ENCODE measurements around the gene AP1G2.
A peak's percentile ranks its signal among the peaks of the same experiment; 100 is the strongest.
"Not testable (repeated sequence)": the region's sequence is repeated elsewhere in the genome, so short reads cannot be mapped to it uniquely, and the experiment has no call there.

The AP1G2 gene

GRCh38 chr14:23589606-23590005, 22.0 kb upstream of the AP1G2 start:
- Histone ChIP-seq H3K27ac (no peak overlapping the region), H3K27me3 (ENCODE audit: insufficient read depth, low read depth, severe bottlenecking) (no peaks in the 10 kb centered on the region), H3K4me3 (ENCODE audit: low read depth, low read length) (no peak overlapping the region), H3K9me3 (ENCODE audit: severe bottlenecking) (no peaks in the 10 kb centered on the region), H3K36me3 (no peaks in the 10 kb centered on the region)
- no peak for DNase-seq
- TF ChIP-seq CTCF (IDR thresholded peaks at IDR 0.05; ENCODE audit: low read depth, low read length), result no peak

DNA sequence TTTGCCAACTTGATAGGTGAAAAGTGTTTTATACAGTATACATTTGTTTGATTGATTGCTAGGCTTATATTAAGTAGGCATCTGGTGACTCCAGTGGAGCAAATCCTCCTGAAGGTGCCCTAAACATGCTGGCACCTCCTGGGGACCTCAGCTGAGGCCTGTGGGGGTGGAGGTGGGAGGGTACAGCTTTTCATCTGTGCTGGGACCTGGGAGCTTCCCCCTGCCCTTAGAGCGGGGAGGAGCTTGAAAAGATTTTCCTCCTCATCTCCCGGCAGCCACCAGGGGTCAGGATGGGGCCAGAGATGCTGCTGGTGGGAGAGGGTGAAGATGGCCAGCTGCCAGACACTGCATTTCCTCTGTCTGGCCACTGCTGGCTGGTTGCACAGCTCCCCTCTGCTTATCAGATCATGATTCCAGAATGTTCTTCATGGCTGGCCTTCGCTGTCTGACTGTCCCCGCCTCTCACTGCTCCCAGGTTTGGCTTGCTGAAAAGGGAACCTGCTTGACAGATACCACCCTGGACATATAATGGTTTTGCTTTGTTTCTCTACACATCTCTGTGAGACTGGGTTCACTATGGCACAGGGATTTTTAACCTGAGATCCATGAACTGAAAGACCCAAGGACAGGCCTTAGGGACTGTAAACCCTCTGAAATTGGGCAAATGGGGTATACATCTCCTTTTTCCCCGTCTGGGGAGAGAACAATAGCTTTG, 21.4 kb upstream of the AP1G2 start:
- Histone ChIP-seq H3K36me3 (no peaks in the 10 kb centered on the region), H3K27me3 (ENCODE audit: insufficient read depth, low read depth, severe bottlenecking) (no peaks in the 10 kb centered on the region), H3K9me3 (ENCODE audit: severe bottlenecking) (no peaks in the 10 kb centered on the region), H3K27ac (peak overlapping the region; percentile 47; the same call in 1 of the 2 replicates), H3K4me3 (ENCODE audit: low read depth, low read length) (no peak overlapping the region)
- TF ChIP-seq CTCF (IDR thresholded peaks at IDR 0.05; ENCODE audit: low read depth, low read length), result peak; percentile 90
- DNase-seq, result peak; percentile 93

DNA sequence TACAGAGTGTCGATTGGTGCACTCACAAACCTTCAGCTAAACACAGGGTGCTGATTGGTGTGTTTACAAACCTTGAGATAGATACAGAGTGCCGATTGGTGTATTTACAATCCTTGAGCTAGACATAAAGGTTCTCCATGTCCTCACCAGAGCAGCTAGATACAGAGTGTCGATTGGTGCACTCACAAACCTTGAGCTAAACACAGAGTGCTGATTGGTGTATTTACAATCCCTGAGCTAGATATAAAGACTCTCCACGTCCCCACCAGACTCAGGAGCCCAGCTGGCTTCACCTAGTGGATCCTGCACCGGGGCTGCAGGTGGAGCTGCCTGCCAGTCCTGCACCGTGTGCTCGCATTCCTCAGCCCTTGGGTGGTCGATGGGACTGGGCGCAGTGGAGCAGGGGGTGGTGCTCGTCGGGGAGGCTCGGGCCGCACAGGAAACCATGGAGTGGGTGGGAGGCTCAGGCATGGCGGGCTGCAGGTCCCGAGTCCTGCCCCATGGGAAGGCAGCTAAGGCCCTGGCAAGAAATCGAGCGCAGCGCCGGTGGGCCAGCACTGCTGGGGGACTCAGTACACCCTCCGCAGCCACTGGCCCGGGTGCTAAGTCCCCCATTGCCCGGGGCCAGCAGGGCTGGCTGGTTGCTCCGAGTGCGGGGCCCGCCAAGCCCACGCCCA, 17.1 kb upstream of the AP1G2 start:
- not testable (repeated sequence) for DNase-seq; H3K9me3 ChIP-seq (ENCODE audit: severe bottlenecking); H3K4me3 ChIP-seq (ENCODE audit: low read depth, low read length); H3K36me3 ChIP-seq; H3K27me3 ChIP-seq (ENCODE audit: insufficient read depth, low read depth, severe bottlenecking); H3K27ac ChIP-seq

DNA sequence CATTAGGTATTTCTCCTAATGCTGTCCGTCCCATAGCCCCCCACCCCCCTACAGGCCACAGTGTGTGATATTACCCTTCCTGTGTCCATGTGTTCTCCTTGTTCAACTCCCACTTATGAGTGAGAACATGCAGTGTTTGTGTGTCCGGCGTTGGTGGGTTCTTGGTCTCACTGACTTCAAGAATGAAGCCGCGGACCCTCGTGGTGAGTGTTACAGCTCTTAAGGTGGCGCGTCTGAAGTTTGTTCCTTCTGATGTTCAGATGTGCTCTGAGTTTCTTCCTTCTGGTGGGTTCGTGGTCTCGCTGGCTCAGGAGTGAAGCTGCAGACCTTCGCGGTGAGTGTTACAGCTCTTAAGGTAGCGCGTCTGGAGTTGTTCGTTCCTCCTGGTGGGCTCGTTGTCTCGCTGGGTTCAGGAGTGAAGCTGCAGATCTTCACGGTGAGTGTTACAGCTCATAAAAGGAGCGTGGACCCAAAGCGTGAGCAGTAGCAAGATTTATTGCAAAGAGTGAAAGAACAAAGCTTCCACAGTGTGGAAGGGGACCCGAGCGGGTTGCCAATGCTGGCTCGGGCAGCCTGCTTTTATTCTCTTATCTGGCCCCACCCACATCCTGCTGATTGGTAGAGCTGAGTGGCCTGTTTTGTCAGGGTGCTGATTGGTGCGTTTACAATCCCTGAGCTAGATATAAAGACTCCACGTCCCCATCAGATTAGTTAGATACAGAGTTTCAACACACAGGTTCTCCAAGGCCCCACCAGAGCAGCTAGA, 16.4 kb upstream of the AP1G2 start:
- not testable (repeated sequence) for H3K27ac ChIP-seq; H3K4me3 ChIP-seq (ENCODE audit: low read depth, low read length); H3K36me3 ChIP-seq

GRCh38 chr14:23582906-23583760, 15.5 kb upstream of the AP1G2 start:
- H3K4me3 ChIP-seq (ENCODE audit: low read depth, low read length), result no peak overlapping the region
- no peaks in the 10 kb centered on the region for H3K9me3 ChIP-seq (ENCODE audit: severe bottlenecking)
- no peak for TF ChIP-seq CTCF (IDR thresholded peaks at IDR 0.05; ENCODE audit: low read depth, low read length)
- no peaks in the 10 kb centered on the region for H3K27me3 ChIP-seq (ENCODE audit: insufficient read depth, low read depth, severe bottlenecking)
- DNase-seq, result no peak
- H3K36me3 ChIP-seq, result no peaks in the 10 kb centered on the region
- H3K27ac ChIP-seq, result no peak overlapping the region

More for the DNA sequence above, 16.4 kb upstream of the AP1G2 start:
- DNase-seq; H3K9me3 ChIP-seq (ENCODE audit: severe bottlenecking); H3K27me3 ChIP-seq (ENCODE audit: insufficient read depth, low read depth, severe bottlenecking): not testable (repeated sequence)

GRCh38 chr14:23580948-23581281, 13.3 kb upstream of the AP1G2 start:
- DNase-seq, result no peak

More at GRCh38 chr14:23580948-23581281, 13.3 kb upstream of the AP1G2 start:
- TF ChIP-seq CTCF (IDR thresholded peaks at IDR 0.05; ENCODE audit: low read depth, low read length), result no peak
- Histone ChIP-seq H3K27me3 (ENCODE audit: insufficient read depth, low read depth, severe bottlenecking) (peaks cover 5% of the 10 kb centered on the region), H3K27ac (no peak overlapping the region), H3K4me3 (ENCODE audit: low read depth, low read length) (no peak overlapping the region), H3K36me3 (no peaks in the 10 kb centered on the region), H3K9me3 (ENCODE audit: severe bottlenecking) (no peaks in the 10 kb centered on the region)

Measured in WERI-Rb-1 (cell line).